K562 (cell line): ENCODE results near the gene SDK1. TPM values are rescaled to one million over a fixed set of nuclear protein-coding genes. Genes with fewer than 3 reads are reported as not detected.
"Not testable (repeated sequence)": the region's sequence is repeated elsewhere in the genome, so short reads cannot be mapped to it uniquely, and the experiment has no call there.

Experiments
- ATAC-seq: fragments of 200-7000 bp; cut with Tn5 transposase; 3 replicates; pipeline ENCODE4 v1.9.1; 2020; ENCODE audit warnings: moderate library complexity
- BruUV-seq: library from RNA; stranded (reverse); fragments of 400-500 nt; replicated peaks from 2 replicates; lab custom pipeline; 2021; lab: Mats Ljungman, UMichigan
- CTCF ChIA-PET: fragments of 300-600 bp; formaldehyde crosslinking; extraction: SDS; loops from one replicate; lab custom pipeline; 2021; ENCODE audit warnings: low intra/inter-chr PET ratio; lab: Yijun Ruan, JAX
- POLR2A ChIA-PET: fragments of 300-600, 350-650 bp; sonication (Branson Sonifier 250); formaldehyde crosslinking; extraction: SDS; loops from one replicate; lab custom pipeline; 2021; ENCODE audit warnings: antibody characterized with exemption, inconsistent platforms; lab: Yijun Ruan, JAX
- DNase-seq, 4 experiments: peaks; one replicate each; pipeline versions ENCODE4 v3.0.0 to v3.0.0-alpha.2; 2011 to 2018; ENCODE audit warnings: low spot score in 3 of 4, mixed read lengths in 3 of 4; ENCODE audit errors: extremely low read depth in 1 of 4
- FAIRE-seq: peaks from 2 replicates; lab custom pipeline; 2011; peaks lifted over from hg19 to GRCh38; lab: Jason Lieb, UNC
- H2AFZ ChIP-seq: 2 replicates; pipeline ENCODE4 v1.6.0; 2011; ENCODE audit warnings: low read depth, low read length, control low read depth, inconsistent platforms
- H3K27ac ChIP-seq: fragments of 200-600 bp; 3 replicates; pipeline ENCODE4 v1.8.0; 2011; ENCODE audit warnings: low read depth, mild to moderate bottlenecking, control low read depth, inconsistent platforms, low read length, moderate library complexity, mixed read lengths; ENCODE audit errors: extremely low read depth
- H3K27me3 ChIP-seq, 2 experiments: fragments of 300-600 bp in 1 of 2; 2 replicates in 1 of 2; 3 replicates in 1 of 2; pipeline versions ENCODE4 v1.6.0 to v1.8.0; 2011; ENCODE audit warnings: inconsistent platforms in 2 of 2, low read length in 2 of 2, mild to moderate bottlenecking in 1 of 2, mixed read lengths in 1 of 2, moderate library complexity in 1 of 2; ENCODE audit not compliant: control insufficient read depth in 2 of 2, insufficient read depth in 2 of 2
- H3K36me3 ChIP-seq: fragments of 300-600 bp; 3 replicates; pipeline ENCODE4 v1.8.0; 2011; ENCODE audit warnings: mild to moderate bottlenecking, low read length, inconsistent platforms; ENCODE audit not compliant: control insufficient read depth, insufficient read depth
- H3K4me1 ChIP-seq, 2 experiments: fragments of 200-600 bp in 1 of 2; replicated peaks in 1 of 2; 2 replicates in 1 of 2; 3 replicates in 1 of 2; pipeline versions ENCODE4 v1.5.1 to v1.8.0; 2011; ENCODE audit warnings: inconsistent platforms in 2 of 2, low read length in 2 of 2, mild to moderate bottlenecking in 1 of 2, mixed read lengths in 1 of 2, moderate library complexity in 1 of 2; ENCODE audit not compliant: control insufficient read depth in 2 of 2, insufficient read depth in 2 of 2
- H3K4me2 ChIP-seq: 2 replicates; pipeline ENCODE4 v1.6.1; 2011; ENCODE audit warnings: low read length, control low read depth, inconsistent platforms, mixed read lengths; ENCODE audit not compliant: insufficient read depth
- H3K4me3 ChIP-seq: fragments of 200-600 bp; sonication (generic), shearing (Covaris generic); 2 replicates; pipeline ENCODE4 v1.5.1; 2016; ENCODE audit warnings: control low read depth, inconsistent platforms
- H3K79me2 ChIP-seq: fragments of 200-600 bp; 3 replicates; pipeline ENCODE4 v1.8.0; 2011; ENCODE audit warnings: low read length, inconsistent platforms; ENCODE audit not compliant: control insufficient read depth, insufficient read depth
- H3K9ac ChIP-seq, 2 experiments: 2 replicates each; pipeline versions ENCODE4 v1.6.0 to v1.6.1; 2011; ENCODE audit warnings: low read depth in 2 of 2, low read length in 2 of 2, control low read depth in 1 of 2, inconsistent platforms in 1 of 2, mild to moderate bottlenecking in 1 of 2, mixed read lengths in 1 of 2; ENCODE audit not compliant: insufficient read depth in 1 of 2
- H3K9me1 ChIP-seq: one replicate; pipeline ENCODE4 v1.6.0; 2011; ENCODE audit warnings: inconsistent platforms, mild to moderate bottlenecking, low read length, moderate library complexity; ENCODE audit not compliant: control insufficient read depth, insufficient read depth
- H3K9me3 ChIP-seq: replicated peaks from 2 replicates; pipeline ENCODE4 v1.5.1; 2011; ENCODE audit warnings: low read depth, low read length, inconsistent platforms; ENCODE audit not compliant: control insufficient read depth, insufficient read depth
- H4K20me1 ChIP-seq: replicated peaks from 2 replicates; pipeline ENCODE4 v1.6.1; 2011; ENCODE audit warnings: low read length, inconsistent platforms, mixed read lengths; ENCODE audit not compliant: control insufficient read depth, insufficient read depth
- FOXJ3 ChIP-seq: sonication (generic); formaldehyde crosslinking; IDR thresholded peaks from 2 replicates; pipeline ENCODE4 v1.4.0; 2020; ENCODE audit warnings: mild to moderate bottlenecking, missing genetic modification reagents
- NBN ChIP-seq: fragments of 450-650 bp; IDR thresholded peaks from 2 replicates; pipeline ENCODE4 v1.6.1; 2016; ENCODE audit warnings: low read depth, mild to moderate bottlenecking
- NR3C1 ChIP-seq: sonication (generic); formaldehyde crosslinking; IDR thresholded peaks from 2 replicates; pipeline ENCODE4 v1.8.1; 2022; ENCODE audit warnings: missing genetic modification reagents
- ZBTB1 ChIP-seq: sonication (generic); formaldehyde crosslinking; IDR thresholded peaks from 2 replicates; pipeline ENCODE4 v1.8.1; 2023; ENCODE audit warnings: missing genetic modification reagents, low read depth, mild to moderate bottlenecking, borderline replicate concordance
- WGBS: fragments of 100-300 bp; shearing (Covaris generic); methylation state at CpG from one replicate; pipeline ENCODE4 v1.1.6; 2016; ENCODE audit warnings: low coverage, mixed read lengths; ENCODE audit not compliant: insufficient coverage; ENCODE audit errors: missing lambda C conversion rate; 5-methylcytosine and 5-hydroxymethylcytosine counted together
- in situ Hi-C: fragments of 300-500 bp; cut with MboI; formaldehyde crosslinking; loops from 4 replicates; pipeline ENCODE4 v1.15.0; 2018; ENCODE audit warnings: inconsistent platforms, mixed read lengths
- intact Hi-C: fragments of 100-400 bp; cut with micrococcal nuclease; formaldehyde crosslinking; loops from 2 replicates; pipeline ENCODE4 v1.14.2; 2022
- polyA plus RNA-seq, 8 experiments: library from polyadenylated mRNA; depleted of rRNA in 4 of 8; stranded (reverse) in 5 of 8; unstranded in 3 of 8; fragments of >200 nt; fragmentation: Nextera tagmentation in 2 of 8; fragmentation: Illumina TruSeq in 1 of 8; extraction: Ambion mirVana in 2 of 8; extraction: Trizol in 1 of 8; gene quantifications; 2 replicates each; pipeline versions ENCODE4 v1.2.1 to v1.2.3, GENCODE V29; 2011 to 2014; ENCODE audit warnings: inconsistent platforms in 1 of 8, missing spikeins in 1 of 8
- total RNA-seq, 7 experiments: library from RNA; depleted of rRNA in 6 of 7; stranded (reverse); fragments of >200 nt in 6 of 7; fragmentation: Illumina TruSeq in 2 of 7; extraction: Trizol in 2 of 7; gene quantifications; 2 replicates each; pipeline versions ENCODE4 v1.2.1 to v1.2.3, GENCODE V29; 2011 to 2021; ENCODE audit warnings: low replicate concordance in 1 of 7
- TF ChIP-seq, protein P1 (sequence below), 2 experiments: IDR thresholded peaks; 2 replicates each; pipeline ENCODE4 v1.6.1; 2011; ENCODE audit warnings: borderline replicate concordance in 1 of 2, control low read depth in 1 of 2, low read depth in 1 of 2, low read length in 1 of 2, mild to moderate bottlenecking in 1 of 2, mixed read lengths in 1 of 2, moderate library complexity in 1 of 2; ENCODE audit not compliant: insufficient read depth in 1 of 2, insufficient read length in 1 of 2, poor library complexity in 1 of 2, severe bottlenecking in 1 of 2; ENCODE audit errors: extremely low read depth in 1 of 2

Gene SDK1
- total and polyA plus RNA-seq, 9 of the 15 experiments (the other 6 are each of a cell fraction or from before 2014, with no cell fraction given), result 0.16 TPM; not detected in 8

DNA sequence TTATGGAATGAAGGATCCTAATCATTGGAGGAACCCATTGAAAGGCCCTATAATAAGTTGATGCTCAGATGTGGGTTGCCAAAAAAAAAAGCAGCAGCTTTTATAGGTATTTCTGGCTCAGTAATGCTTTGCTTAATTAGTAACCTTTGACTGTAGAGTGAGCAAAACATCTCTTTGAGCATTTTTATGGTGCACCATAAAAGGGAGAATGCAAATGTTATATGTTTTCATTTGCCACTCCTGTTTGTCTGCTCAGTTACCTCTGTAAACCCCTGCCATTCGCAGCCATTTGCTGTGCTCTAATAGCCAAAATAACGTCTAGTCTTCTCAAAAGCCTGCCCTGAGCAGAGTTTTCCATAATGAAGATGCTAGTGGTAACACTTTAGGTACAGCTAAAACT lies 792.0 kb downstream of the SDK1 start (continued):
- TF ChIP-seq NR3C1 (no peak), NBN (no peak), ZBTB1 (CRISPR knock-in tag) (no peak)

DNA sequence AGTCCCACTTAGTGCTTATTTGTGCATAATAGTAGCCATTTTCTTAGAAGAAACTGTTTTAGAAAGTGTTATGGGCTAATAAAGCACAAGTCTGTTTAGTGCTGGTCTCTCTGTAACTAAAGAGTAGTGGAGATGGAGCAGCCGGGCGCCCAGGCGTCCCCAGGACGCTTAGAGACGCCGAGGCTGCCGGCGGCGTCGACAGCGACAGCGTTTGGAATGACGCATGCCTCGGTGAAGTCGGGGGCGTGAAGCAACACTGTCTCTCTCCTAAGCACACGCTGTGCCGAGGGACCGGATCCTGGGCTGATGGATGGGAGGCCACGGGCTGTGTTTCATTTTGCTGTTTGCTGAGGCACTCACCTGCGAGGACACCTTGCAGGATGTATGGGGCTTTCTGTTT lies 792.4 kb downstream of the SDK1 start:
- POLR2A ChIA-PET, result no interaction called here
- 0% methylated on average over 21 of the region's 21 CpGs for WGBS

DNA sequence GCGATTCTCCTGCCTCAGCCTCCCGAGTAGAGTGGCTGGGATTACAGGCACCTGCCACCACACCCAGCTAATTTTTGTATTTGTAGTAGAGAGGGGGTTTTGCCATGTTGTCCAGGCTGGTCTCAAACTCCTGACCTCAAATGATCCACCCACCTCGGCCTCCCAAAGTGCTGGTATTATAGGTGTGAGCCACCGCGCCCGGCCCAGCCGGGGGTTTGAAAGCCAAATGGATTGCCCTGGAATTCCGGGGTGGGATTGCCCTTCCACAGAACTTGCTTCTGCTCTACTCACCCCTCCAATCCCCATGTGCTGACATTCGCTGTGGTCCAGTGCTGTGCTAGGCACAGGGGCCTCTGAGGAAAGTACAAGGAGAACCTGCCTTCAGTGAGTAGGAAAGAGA lies 793.1 kb downstream of the SDK1 start:
- H3K9me3 ChIP-seq, H3K4me1 ChIP-seq, CTCF ChIA-PET, POLR2A ChIA-PET, intact Hi-C loops, H4K20me1 ChIP-seq, H3K4me3 ChIP-seq, H3K4me2 ChIP-seq, H3K79me2 ChIP-seq, in situ Hi-C loops, H3K27ac ChIP-seq, H3K9me1 ChIP-seq, FAIRE-seq, H2AFZ ChIP-seq, ATAC-seq, H3K9ac ChIP-seq, DNase-seq, BruUV-seq, H3K36me3 ChIP-seq: not testable (repeated sequence)
- H3K27me3 ChIP-seq, result peaks cover 18 to 58% of the 10 kb centered on the region in 2 experiments; a peak in 3 of 5 replicates
- 0% methylated on average over 9 of the region's 9 CpGs for WGBS

More for the DNA sequence above, 792.4 kb downstream of the SDK1 start:
- Histone ChIP-seq H3K79me2 (no peaks in the 10 kb centered on the region), H4K20me1 (no peaks in the 10 kb centered on the region), H2AFZ (no peak overlapping the region), H3K9ac (no peak overlapping the region), H3K4me3 (no peak overlapping the region), H3K27me3 (peaks cover 15 to 58% of the 10 kb centered on the region in 2 experiments; a peak in 4 of 5 replicates), H3K36me3 (no peaks in the 10 kb centered on the region), H3K9me3 (no peaks in the 10 kb centered on the region), H3K4me2 (no peak overlapping the region), H3K27ac (no peak overlapping the region), H3K9me1 (no peaks in the 10 kb centered on the region), H3K4me1 (peaks cover 0 to 3% of the 10 kb centered on the region in 2 experiments; a peak in 1 of 5 replicates)
- in situ Hi-C loops, result no loop called here
- no peak for TF ChIP-seq FOXJ3 (CRISPR knock-in tag)
- TF ChIP-seq, protein P1, sequence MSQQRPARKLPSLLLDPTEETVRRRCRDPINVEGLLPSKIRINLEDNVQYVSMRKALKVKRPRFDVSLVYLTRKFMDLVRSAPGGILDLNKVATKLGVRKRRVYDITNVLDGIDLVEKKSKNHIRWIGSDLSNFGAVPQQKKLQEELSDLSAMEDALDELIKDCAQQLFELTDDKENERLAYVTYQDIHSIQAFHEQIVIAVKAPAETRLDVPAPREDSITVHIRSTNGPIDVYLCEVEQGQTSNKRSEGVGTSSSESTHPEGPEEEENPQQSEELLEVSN (IDR thresholded peaks at IDR 0.05; ENCODE audit: borderline replicate concordance in 1 of 2, extremely low read depth in 1 of 2, insufficient read depth in 1 of 2, insufficient read length in 1 of 2, low read depth in 1 of 2, low read length in 1 of 2, poor library complexity in 1 of 2, severe bottlenecking in 1 of 2), result peak in 1 of 2 experiments; percentile 66
- no TSS peak for BruUV-seq
- intact Hi-C loops, result no loop called here
- FAIRE-seq (no peak), ATAC-seq (0 out of 3 replicates have a peak, but pooled peaks have one; percentile 32), DNase-seq (peak in 1 of 4 experiments; percentile 5)
- CTCF ChIA-PET, result no interaction called here
